ENCODE results near the gene IRAG1. TPM values are rescaled to one million over a fixed set of nuclear protein-coding genes. Genes with fewer than 3 reads are reported as not detected.
A peak's percentile ranks its signal among the peaks of the same experiment; 100 is the strongest.

Gene IRAG1
- total RNA-seq, 4 donors from 2014 or later, result 5.9 to 23.1 (median 11.4) TPM

DNA sequence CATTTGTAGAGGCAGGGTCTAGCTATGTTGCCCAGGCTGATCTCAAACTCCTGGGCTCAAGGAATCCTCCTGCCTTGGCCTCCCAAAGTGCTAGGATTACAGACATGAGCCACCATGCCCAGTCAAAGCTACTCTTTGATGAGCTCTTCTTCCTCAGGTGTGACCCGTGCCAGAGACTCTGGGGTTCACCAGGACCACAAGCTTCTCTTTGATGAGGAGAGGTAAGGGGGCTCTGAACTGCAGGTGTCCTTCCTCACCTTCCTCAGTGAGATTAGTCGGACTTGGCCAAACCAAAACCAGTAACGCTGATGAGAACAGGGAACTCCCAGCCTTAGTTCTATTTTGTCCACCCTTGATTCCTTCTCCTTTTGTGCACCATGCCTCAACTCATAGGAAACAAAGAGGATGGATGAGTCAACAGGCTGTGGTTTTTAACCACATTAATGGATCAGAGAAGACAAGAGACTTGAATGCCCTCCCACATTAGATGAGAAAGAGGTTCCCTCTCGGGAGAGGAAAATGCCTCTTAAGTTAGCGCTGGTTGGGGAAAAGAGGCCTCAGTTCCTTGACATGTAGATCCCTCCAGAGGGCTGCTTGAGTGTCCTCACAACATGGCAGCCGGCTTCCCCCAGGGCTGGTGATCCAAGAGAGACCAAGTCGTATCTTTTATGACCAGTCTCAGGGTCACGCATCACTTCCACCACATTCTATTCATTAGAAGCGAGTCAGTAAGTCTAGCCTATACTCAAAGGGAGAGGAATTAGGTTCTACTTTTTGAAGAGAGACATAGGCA, 31.8 kb upstream of the IRAG1 start:
- no peak overlapping the region for H3K27ac ChIP-seq
- H3K36me3 ChIP-seq, result no peaks in the 10 kb centered on the region
- TF ChIP-seq EP300 (IDR thresholded peaks at IDR 0.05), result peak in 1 of 2 donors; percentile 42
- TF ChIP-seq POLR2A (IDR thresholded peaks at IDR 0.05), result no peak
- WGBS, 2 donors, result 83 to 85% methylated on average over 9 of the region's 9 CpGs
- H3K9me3 ChIP-seq, result peaks cover 0 to 4% (median 0%) of the 10 kb centered on the region in 4 donors
- no peaks in the 10 kb centered on the region for H3K27me3 ChIP-seq
- no peak overlapping the region for H3K4me3 ChIP-seq
- DNase-seq (ENCODE audit: low spot score in 2 of 2), result no peak
- H3K4me1 ChIP-seq, result no peaks in the 10 kb centered on the region

DNA sequence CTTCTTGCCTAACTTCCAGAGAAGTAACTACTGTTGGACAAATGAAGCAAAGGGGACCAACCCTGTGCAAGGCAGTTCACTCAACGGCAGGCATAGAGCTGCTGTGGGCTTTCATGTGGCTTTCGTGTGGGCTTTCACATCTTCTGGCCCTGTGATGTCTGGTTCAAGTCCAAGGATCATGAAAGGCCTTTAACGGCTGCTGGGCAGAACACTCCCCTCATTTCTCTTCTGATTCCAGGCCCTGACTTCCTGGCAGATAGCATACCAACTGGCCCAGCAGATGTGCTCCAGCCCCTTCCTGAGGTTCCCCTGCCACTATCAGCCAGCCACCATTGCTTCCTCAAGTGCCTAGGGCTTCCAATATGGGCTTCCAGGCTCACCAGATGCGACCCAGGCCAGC, 28.8 kb upstream of the IRAG1 start:
- 57 to 60% methylated on average over 4 of the region's 4 CpGs for WGBS, 2 donors

DNA sequence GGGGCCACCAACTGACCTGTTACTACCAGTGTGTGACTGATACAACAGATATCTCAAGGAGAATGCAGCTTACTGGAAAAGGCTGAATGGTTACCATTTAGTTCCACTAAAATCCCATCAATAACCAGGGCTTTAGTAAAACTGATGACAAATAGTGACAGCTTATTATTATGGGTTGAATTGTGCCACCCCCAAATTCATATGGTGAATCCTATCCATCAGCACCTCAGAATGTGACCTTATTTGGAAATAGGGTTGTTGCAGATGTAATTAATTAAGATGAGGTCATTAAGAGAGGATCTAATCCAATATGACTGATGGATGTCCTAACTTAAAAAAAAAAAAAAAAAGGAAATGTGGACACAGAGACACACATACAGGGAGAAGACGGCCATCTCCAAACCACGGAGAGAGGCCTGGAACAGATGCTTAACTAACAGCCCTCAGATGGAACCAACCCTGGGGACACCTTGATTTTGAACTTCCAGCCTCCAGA, 27.4 kb upstream of the IRAG1 start:
- no peak for DNase-seq (ENCODE audit: low spot score in 2 of 2)
- no peaks in the 10 kb centered on the region for H3K4me1 ChIP-seq
- H3K36me3 ChIP-seq, result no peaks in the 10 kb centered on the region
- 90 to 95% methylated on average over 2 of the region's 2 CpGs for WGBS, 2 donors
- TF ChIP-seq EP300 (IDR thresholded peaks at IDR 0.05) (no peak), POLR2A (IDR thresholded peaks at IDR 0.05) (no peak)
- TF ChIP-seq, protein P1, sequence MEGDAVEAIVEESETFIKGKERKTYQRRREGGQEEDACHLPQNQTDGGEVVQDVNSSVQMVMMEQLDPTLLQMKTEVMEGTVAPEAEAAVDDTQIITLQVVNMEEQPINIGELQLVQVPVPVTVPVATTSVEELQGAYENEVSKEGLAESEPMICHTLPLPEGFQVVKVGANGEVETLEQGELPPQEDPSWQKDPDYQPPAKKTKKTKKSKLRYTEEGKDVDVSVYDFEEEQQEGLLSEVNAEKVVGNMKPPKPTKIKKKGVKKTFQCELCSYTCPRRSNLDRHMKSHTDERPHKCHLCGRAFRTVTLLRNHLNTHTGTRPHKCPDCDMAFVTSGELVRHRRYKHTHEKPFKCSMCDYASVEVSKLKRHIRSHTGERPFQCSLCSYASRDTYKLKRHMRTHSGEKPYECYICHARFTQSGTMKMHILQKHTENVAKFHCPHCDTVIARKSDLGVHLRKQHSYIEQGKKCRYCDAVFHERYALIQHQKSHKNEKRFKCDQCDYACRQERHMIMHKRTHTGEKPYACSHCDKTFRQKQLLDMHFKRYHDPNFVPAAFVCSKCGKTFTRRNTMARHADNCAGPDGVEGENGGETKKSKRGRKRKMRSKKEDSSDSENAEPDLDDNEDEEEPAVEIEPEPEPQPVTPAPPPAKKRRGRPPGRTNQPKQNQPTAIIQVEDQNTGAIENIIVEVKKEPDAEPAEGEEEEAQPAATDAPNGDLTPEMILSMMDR (IDR thresholded peaks at IDR 0.05), result no peak
- H3K9me3 ChIP-seq, result peaks cover 0 to 4% (median 0%) of the 10 kb centered on the region in 4 donors
- H3K27ac ChIP-seq, result no peak overlapping the region
- H3K27me3 ChIP-seq, result no peaks in the 10 kb centered on the region
- no peak overlapping the region for H3K4me3 ChIP-seq

More for the DNA sequence above, 28.8 kb upstream of the IRAG1 start:
- H3K27ac ChIP-seq, result no peak overlapping the region
- H3K9me3 ChIP-seq, result peaks cover 0 to 4% (median 0%) of the 10 kb centered on the region in 4 donors
- TF ChIP-seq, protein P1 (IDR thresholded peaks at IDR 0.05), result no peak
- TF ChIP-seq POLR2A (IDR thresholded peaks at IDR 0.05) (no peak), EP300 (IDR thresholded peaks at IDR 0.05) (no peak)
- no peaks in the 10 kb centered on the region for H3K4me1 ChIP-seq
- H3K36me3 ChIP-seq, result no peaks in the 10 kb centered on the region
- H3K27me3 ChIP-seq, result no peaks in the 10 kb centered on the region
- no peak overlapping the region for H3K4me3 ChIP-seq
- DNase-seq (ENCODE audit: low spot score in 2 of 2), result no peak

DNA sequence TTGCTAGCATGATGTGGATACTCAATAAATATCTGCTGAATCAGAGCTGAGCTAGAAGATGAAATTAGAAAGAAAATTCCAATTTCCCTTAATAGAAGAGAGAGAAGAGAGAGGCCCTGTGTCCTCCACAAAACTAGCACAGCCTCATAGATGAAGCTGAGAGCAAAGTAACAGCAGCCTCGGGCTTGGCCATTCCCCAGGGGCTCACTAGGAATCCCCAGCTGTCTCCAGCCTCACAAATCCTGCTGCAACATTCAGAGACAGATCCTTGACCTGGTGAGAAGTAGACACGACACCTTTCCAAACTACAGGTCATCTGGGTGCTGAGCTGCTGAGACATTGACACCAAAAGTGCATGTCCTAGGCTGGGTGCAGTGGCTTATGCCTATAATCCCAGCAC, 26.1 kb upstream of the IRAG1 start:
- no peak overlapping the region for H3K27ac ChIP-seq
- no peaks in the 10 kb centered on the region for H3K27me3 ChIP-seq
- no peaks in the 10 kb centered on the region for H3K4me1 ChIP-seq
- WGBS, 2 donors, result 72 to 83% methylated on average over 2 of the region's 2 CpGs
- H3K4me3 ChIP-seq, result no peak overlapping the region
- no peaks in the 10 kb centered on the region for H3K9me3 ChIP-seq
- no peaks in the 10 kb centered on the region for H3K36me3 ChIP-seq
- TF ChIP-seq, protein P1 (IDR thresholded peaks at IDR 0.05), result no peak
- no peak for TF ChIP-seq POLR2A (IDR thresholded peaks at IDR 0.05)
- no peak for TF ChIP-seq EP300 (IDR thresholded peaks at IDR 0.05)
- DNase-seq (ENCODE audit: low spot score in 2 of 2), result no peak

DNA sequence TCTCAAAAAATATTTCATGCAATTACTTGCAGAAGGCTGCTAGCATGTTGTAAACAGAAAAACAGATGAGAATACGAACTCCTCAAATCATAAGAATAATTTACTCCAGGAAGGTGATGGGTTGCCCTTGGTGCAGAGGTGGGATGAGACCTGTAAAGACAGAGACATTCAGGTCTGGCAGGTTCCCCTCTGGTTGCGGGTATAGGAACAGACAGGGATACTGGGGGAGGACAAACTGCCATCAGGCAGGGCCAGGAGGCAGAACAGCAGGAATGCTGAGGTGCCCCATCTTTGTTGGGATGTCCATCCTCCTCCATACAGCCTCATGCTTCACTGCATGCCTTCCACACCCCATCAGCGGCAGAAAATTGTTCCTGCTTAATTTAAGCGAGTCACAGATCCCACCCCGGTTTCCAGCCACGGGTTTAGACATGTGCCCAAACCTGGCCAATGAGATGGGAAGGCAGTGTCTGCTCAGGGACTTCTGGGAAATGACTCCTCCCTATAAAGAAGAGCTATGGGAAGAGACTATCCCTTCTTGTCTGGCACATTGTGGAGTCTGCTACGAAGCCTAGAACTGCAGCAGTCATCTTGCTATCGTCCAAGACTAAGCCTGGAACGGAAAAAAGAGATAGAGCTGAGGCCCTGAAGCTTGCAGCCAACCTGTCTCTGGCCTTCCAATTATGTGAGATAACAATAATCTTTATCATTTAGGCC, 23.1 kb upstream of the IRAG1 start:
- H3K9me3 ChIP-seq, result no peaks in the 10 kb centered on the region
- no peak for TF ChIP-seq EP300 (IDR thresholded peaks at IDR 0.05)
- TF ChIP-seq, protein P1 (IDR thresholded peaks at IDR 0.05), result no peak
- TF ChIP-seq POLR2A (IDR thresholded peaks at IDR 0.05), result no peak
- 80 to 81% methylated on average over 9 of the region's 9 CpGs for WGBS, 2 donors
- H3K27ac ChIP-seq, result no peak overlapping the region
- no peak overlapping the region for H3K4me3 ChIP-seq
- no peaks in the 10 kb centered on the region for H3K4me1 ChIP-seq
- no peaks in the 10 kb centered on the region for H3K27me3 ChIP-seq
- no peaks in the 10 kb centered on the region for H3K36me3 ChIP-seq
- no peak for DNase-seq (ENCODE audit: low spot score in 2 of 2)

All from tibial nerve (tissue), 4 donors.